Measurements from ENCODE around the gene SELPLG. TPM values are rescaled to one million over a fixed set of nuclear protein-coding genes. Genes with fewer than 3 reads are reported as not detected.

SELPLG gene
- total RNA-seq, 1 experiment from 2014 or later: not detected

- DNase-seq (ENCODE audit: low spot score): no peak
Observed at GRCh38 chr12:108605690-108606406, 27.8 kb downstream of the SELPLG start.

GRCh38 chr12:108605000-108605689 lies 28.5 kb downstream of the SELPLG start:
- DNase-seq (ENCODE audit: low spot score): no peak

- no peak for DNase-seq (ENCODE audit: low spot score)
Observed at GRCh38 chr12:108604208-108604941, 29.3 kb downstream of the SELPLG start.

GRCh38 chr12:108603743-108604142 lies 30.0 kb downstream of the SELPLG start:
- no peak for DNase-seq (ENCODE audit: low spot score)

GRCh38 chr12:108602976-108603704 lies 30.6 kb downstream of the SELPLG start:
- no peak for DNase-seq (ENCODE audit: low spot score)

GRCh38 chr12:108602209-108602705 lies 31.4 kb downstream of the SELPLG start:
- no peak for DNase-seq (ENCODE audit: low spot score)

GRCh38 chr12:108600702-108601007 lies 33.0 kb downstream of the SELPLG start:
- no peak for DNase-seq (ENCODE audit: low spot score)

- no peak for DNase-seq (ENCODE audit: low spot score)
Observed at GRCh38 chr12:108599948-108600701, 33.6 kb downstream of the SELPLG start.

GRCh38 chr12:108599541-108599940 lies 34.2 kb downstream of the SELPLG start:
- no peak for DNase-seq (ENCODE audit: low spot score)

GRCh38 chr12:108598553-108599250 lies 35.0 kb downstream of the SELPLG start:
- no peak for DNase-seq (ENCODE audit: low spot score)

- no peak for DNase-seq (ENCODE audit: low spot score)
Observed at GRCh38 chr12:108597559-108598471, 35.9 kb downstream of the SELPLG start, which contains the start of gene TMEM119. TSS of gene TMEM119 (minus strand) at chr12:108598084. CDS start at chr12:108592383, 5,701 bp downstream.

- DNase-seq (ENCODE audit: low spot score): no peak
Observed at GRCh38 chr12:108596854-108597558, 36.7 kb downstream of the SELPLG start.

- DNase-seq (ENCODE audit: low spot score): no peak
Observed at GRCh38 chr12:108595711-108596647, 37.7 kb downstream of the SELPLG start.

GRCh38 chr12:108594960-108595710 lies 38.6 kb downstream of the SELPLG start:
- no peak for DNase-seq (ENCODE audit: low spot score)

GRCh38 chr12:108594323-108594903 lies 39.3 kb downstream of the SELPLG start:
- no peak for DNase-seq (ENCODE audit: low spot score)
